Chondrocyte (in vitro differentiated cells): ENCODE measurements around the gene ASCL2. TPM values are rescaled to one million over a fixed set of nuclear protein-coding genes. Genes with fewer than 3 reads are reported as not detected.

ENCODE experiments used
- DNase-seq: peaks from one replicate; pipeline ENCODE4 v3.0.0; 2021; ENCODE audit warnings: mixed read lengths, low spot score
- H3K27ac Mint-ChIP-seq: one replicate; pipeline ENCODE4 v1.8.0; 2021; ENCODE audit warnings: mild to moderate bottlenecking, moderate library complexity, mixed read lengths; ENCODE audit not compliant: unreplicated experiment
- H3K27me3 Mint-ChIP-seq: 2 replicates; pipeline ENCODE4 v1.8.0; 2021; ENCODE audit warnings: low read depth, mixed read lengths
- H3K36me3 Mint-ChIP-seq: 2 replicates; pipeline ENCODE4 v1.8.0; 2021; ENCODE audit warnings: low read depth, mixed read lengths
- H3K4me1 Mint-ChIP-seq: 2 replicates; pipeline ENCODE4 v1.8.0; 2021; ENCODE audit warnings: low read depth, mild to moderate bottlenecking, mixed read lengths
- H3K4me3 Mint-ChIP-seq: one replicate; pipeline ENCODE4 v1.8.0; 2021; ENCODE audit warnings: mild to moderate bottlenecking, moderate library complexity, mixed read lengths; ENCODE audit not compliant: unreplicated experiment
- H3K9me3 Mint-ChIP-seq: 2 replicates; pipeline ENCODE4 v1.8.0; 2021; ENCODE audit warnings: low read depth, mixed read lengths
- CTCF ChIP-seq: fragments of 200-600 bp; sonication (generic); IDR thresholded peaks from 2 replicates; pipeline ENCODE4 v1.5.0; 2021; ENCODE audit warnings: antibody characterized with exemption, mild to moderate bottlenecking, moderate library complexity
- total RNA-seq: library from RNA; stranded (reverse); gene quantifications from 3 replicates; pipeline ENCODE4 v1.2.1, GENCODE V29; 2021

Gene ASCL2
- total RNA-seq, 1 donor from 2014 or later, result not detected

- no peaks in the 10 kb centered on the region for H3K9me3 Mint-ChIP-seq
- H3K27me3 Mint-ChIP-seq, result peaks cover 6% of the 10 kb centered on the region
- H3K4me1 Mint-ChIP-seq, result peaks cover 7% of the 10 kb centered on the region
- no peaks in the 10 kb centered on the region for H3K36me3 Mint-ChIP-seq
- H3K27ac Mint-ChIP-seq, result no peak overlapping the region
- TF ChIP-seq CTCF, result no peak
- no peak for DNase-seq
- no peak overlapping the region for H3K4me3 Mint-ChIP-seq
Observed at GRCh38 chr11:2300936-2301630, 30.7 kb upstream of the ASCL2 start.

- Mint-ChIP-seq H3K9me3 (no peaks in the 10 kb centered on the region), H3K27me3 (peaks cover 6% of the 10 kb centered on the region), H3K36me3 (no peaks in the 10 kb centered on the region), H3K4me1 (peaks cover under 1% of the 10 kb centered on the region), H3K27ac (no peak overlapping the region), H3K4me3 (no peak overlapping the region)
- no peak for DNase-seq
- TF ChIP-seq CTCF, result no peak
Observed at GRCh38 chr11:2300290-2300935, 30.0 kb upstream of the ASCL2 start.

- DNase-seq, result no peak
- Mint-ChIP-seq H3K9me3 (no peaks in the 10 kb centered on the region), H3K4me1 (no peaks in the 10 kb centered on the region), H3K4me3 (no peak overlapping the region), H3K27ac (no peak overlapping the region), H3K27me3 (peaks cover 6% of the 10 kb centered on the region), H3K36me3 (no peaks in the 10 kb centered on the region)
- TF ChIP-seq CTCF, result no peak
Observed at GRCh38 chr11:2299773-2300172, 29.4 kb upstream of the ASCL2 start.

- no peak for DNase-seq
- Mint-ChIP-seq H3K9me3 (no peaks in the 10 kb centered on the region), H3K36me3 (no peaks in the 10 kb centered on the region), H3K4me1 (no peaks in the 10 kb centered on the region), H3K27ac (no peak overlapping the region), H3K27me3 (peaks cover 9% of the 10 kb centered on the region), H3K4me3 (no peak overlapping the region)
- peak; percentile 57 for TF ChIP-seq CTCF
Observed at GRCh38 chr11:2298795-2299761, 28.7 kb upstream of the ASCL2 start.
